ENCODE data around the gene VPS9D1. TPM values are rescaled to one million over a fixed set of nuclear protein-coding genes. Genes with fewer than 3 reads are reported as not detected.

Gene VPS9D1
- polyA plus RNA-seq, 2 of the 4 experiments (the other 2 are of a cell fraction): 2.1 to 5.4 TPM

DNA sequence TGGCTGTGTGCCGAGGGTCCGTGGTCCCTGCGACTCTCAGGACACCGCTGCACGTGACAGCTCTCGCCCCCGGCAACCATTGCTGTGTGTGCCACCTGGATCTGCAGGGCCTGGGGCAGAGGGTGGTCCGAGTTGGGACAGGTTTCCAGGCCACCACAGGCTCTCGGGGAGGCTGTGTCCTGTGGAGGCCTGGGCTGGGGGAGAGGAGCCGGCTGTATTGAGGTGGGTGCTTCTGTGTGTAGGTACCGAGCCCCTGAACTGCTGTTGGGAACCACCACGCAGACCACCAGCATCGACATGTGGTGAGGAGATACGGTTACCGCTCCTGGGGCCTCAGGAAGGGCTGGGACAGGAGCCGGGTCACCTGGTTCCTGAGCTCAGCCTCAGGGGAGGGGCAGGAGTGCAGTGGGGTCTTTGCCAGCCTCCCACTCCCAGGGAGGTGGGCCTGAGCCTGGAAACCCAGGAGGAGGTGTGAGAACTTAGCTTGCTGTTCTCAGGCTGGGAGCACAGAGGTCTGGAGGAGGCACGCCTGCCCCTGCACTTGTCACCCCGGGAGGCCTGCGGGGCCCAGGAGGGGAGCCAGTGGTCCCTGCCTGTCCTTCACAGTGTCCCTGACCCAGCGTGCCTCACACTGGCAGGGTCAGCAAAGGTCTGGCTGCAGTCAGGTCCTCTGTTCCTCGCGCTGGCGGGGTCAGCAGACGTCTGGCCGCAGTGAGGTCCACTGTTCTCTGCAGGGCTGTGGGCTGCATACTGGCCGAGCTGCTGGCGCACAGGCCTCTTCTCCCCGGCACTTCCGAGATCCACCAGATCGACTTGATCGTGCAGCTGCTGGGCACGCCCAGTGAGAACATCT lies 26.5 kb downstream of the VPS9D1 start:
- Histone ChIP-seq H3K27ac (no peak overlapping the region), H3K4me2 (no peak overlapping the region), H3K4me1 (no peaks in the 10 kb centered on the region), H3K9me3 (no peaks in the 10 kb centered on the region), H3K4me3 (no peak overlapping the region)
- ATAC-seq: peak in 1 of 2 experiments; percentile 2; a peak in 3 of 6 replicates
- CTCF ChIA-PET: interaction anchor here (0.6 to 1.0 kb wide), 3 partner anchors 78 to 167 kb away, joined by 3 to 4 read pairs (median 3); no protein-coding TSS in a partner anchor
- FAIRE-seq: no peak
- POLR2A ChIA-PET: no interaction called here
- WGBS (ENCODE audit: missing lambda C conversion rate): 91% methylated on average over 17 of the region's 32 CpGs
- no peak for DNase-seq (ENCODE audit: low read depth in 1 of 2, low spot score in 1 of 2)
- TF ChIP-seq RCOR1 (IDR thresholded peaks at IDR 0.05; ENCODE audit: low read depth, low read length) (no peak), ATOH8 (CRISPR knock-in tag; IDR thresholded peaks at IDR 0.05; ENCODE audit: low read depth) (no peak), TP53 (CRISPR knock-in tag; IDR thresholded peaks at IDR 0.05) (no peak), MAFK (IDR thresholded peaks at IDR 0.05; ENCODE audit: partially characterized antibody) (no peak), PHF8 (IDR thresholded peaks at IDR 0.05; ENCODE audit: borderline replicate concordance, low read depth) (no peak)

DNA sequence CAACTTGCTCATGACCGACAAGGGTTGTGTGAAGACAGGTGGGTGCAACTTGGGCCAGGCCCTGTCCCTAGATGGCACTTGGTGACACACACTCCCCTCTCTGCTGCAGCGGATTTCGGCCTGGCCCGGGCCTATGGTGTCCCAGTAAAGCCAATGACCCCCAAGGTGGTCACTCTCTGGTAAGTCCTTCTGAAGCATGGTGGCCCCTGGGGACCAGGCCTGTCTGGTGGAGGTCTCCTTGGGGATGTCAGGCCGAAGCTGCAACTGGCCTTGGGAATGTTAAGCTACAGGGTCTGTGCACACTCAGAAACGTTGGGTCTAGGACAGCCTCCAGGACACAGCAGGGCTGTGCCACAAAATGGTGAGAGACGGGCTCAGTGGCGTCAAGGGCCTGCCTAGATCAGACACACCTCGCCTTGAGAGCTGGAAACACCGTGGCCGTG lies 27.4 kb downstream of the VPS9D1 start:
- ChIA-PET POLR2A (no interaction called here), CTCF (interaction anchor here (0.9 to 1.3 kb wide), 2 partner anchors 13 to 78 kb away, joined by 3 to 4 read pairs; no protein-coding TSS in a partner anchor)
- H3K4me3 ChIP-seq: no peak overlapping the region
- no peak for TF ChIP-seq FOSL2 (IDR thresholded peaks at IDR 0.05)
- TF ChIP-seq FOSL2 (CRISPR knock-in tag; IDR thresholded peaks at IDR 0.05): no peak
- TF ChIP-seq HOXB13 (CRISPR knock-in tag; IDR thresholded peaks at IDR 0.05; ENCODE audit: low read depth): no peak
- TF ChIP-seq MAX (IDR thresholded peaks at IDR 0.05): no peak
- no peak for TF ChIP-seq BHLHE40 (IDR thresholded peaks at IDR 0.05; ENCODE audit: low read depth, low read length)
- TF ChIP-seq RCOR1 (IDR thresholded peaks at IDR 0.05; ENCODE audit: low read depth, low read length): no peak
- TF ChIP-seq, protein P1, sequence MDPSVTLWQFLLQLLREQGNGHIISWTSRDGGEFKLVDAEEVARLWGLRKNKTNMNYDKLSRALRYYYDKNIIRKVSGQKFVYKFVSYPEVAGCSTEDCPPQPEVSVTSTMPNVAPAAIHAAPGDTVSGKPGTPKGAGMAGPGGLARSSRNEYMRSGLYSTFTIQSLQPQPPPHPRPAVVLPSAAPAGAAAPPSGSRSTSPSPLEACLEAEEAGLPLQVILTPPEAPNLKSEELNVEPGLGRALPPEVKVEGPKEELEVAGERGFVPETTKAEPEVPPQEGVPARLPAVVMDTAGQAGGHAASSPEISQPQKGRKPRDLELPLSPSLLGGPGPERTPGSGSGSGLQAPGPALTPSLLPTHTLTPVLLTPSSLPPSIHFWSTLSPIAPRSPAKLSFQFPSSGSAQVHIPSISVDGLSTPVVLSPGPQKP (IDR thresholded peaks at IDR 0.05; ENCODE audit: low read depth, low read length): no peak
- TF ChIP-seq NPAS2 (CRISPR knock-in tag; IDR thresholded peaks at IDR 0.05; ENCODE audit: borderline replicate concordance): no peak
- TF ChIP-seq ZFP36 (IDR thresholded peaks at IDR 0.05; ENCODE audit: borderline replicate concordance, partially characterized antibody): no peak
- TF ChIP-seq ATOH8 (CRISPR knock-in tag; IDR thresholded peaks at IDR 0.05; ENCODE audit: low read depth): no peak
- no peak for TF ChIP-seq SREBF2 (IDR thresholded peaks at IDR 0.05)
- TF ChIP-seq CHD4 (IDR thresholded peaks at IDR 0.05; ENCODE audit: borderline replicate concordance): no peak
- no peak for TF ChIP-seq HEYL (CRISPR knock-in tag; IDR thresholded peaks at IDR 0.05)
- no peak for TF ChIP-seq EHMT2 (IDR thresholded peaks at IDR 0.05; ENCODE audit: low read depth)
- no peak for TF ChIP-seq REST (IDR thresholded peaks at IDR 0.05)
- no peak for TF ChIP-seq JUN (IDR thresholded peaks at IDR 0.05)
- no peak for TF ChIP-seq MAZ (IDR thresholded peaks at IDR 0.05; ENCODE audit: borderline replicate concordance, low read depth, low read length)
- TF ChIP-seq, protein P2, sequence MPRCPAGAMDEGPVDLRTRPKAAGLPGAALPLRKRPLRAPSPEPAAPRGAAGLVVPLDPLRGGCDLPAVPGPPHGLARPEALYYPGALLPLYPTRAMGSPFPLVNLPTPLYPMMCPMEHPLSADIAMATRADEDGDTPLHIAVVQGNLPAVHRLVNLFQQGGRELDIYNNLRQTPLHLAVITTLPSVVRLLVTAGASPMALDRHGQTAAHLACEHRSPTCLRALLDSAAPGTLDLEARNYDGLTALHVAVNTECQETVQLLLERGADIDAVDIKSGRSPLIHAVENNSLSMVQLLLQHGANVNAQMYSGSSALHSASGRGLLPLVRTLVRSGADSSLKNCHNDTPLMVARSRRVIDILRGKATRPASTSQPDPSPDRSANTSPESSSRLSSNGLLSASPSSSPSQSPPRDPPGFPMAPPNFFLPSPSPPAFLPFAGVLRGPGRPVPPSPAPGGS (IDR thresholded peaks at IDR 0.05): no peak
- no peak overlapping the region for H3K4me2 ChIP-seq
- WGBS (ENCODE audit: missing lambda C conversion rate): 95% methylated on average over 11 of the region's 11 CpGs
- FAIRE-seq (no peak), DNase-seq (ENCODE audit: low read depth in 1 of 2, low spot score in 1 of 2) (no peak), ATAC-seq (no peak)
- H3K27ac ChIP-seq: no peak overlapping the region
- H3K9me3 ChIP-seq: no peaks in the 10 kb centered on the region
- 0 out of 3 replicates have a peak, but pooled peaks cover 2% of the 10 kb centered on the region for H3K4me1 ChIP-seq

Measured in A549 (cell line).